Endothelial cell (in vitro differentiated cells): Measurements from ENCODE around the gene LRRC10B. TPM values are rescaled to one million over a fixed set of nuclear protein-coding genes. Genes with fewer than 3 reads are reported as not detected.

Experiments used
- DNase-seq: peaks from one replicate; pipeline ENCODE4 v3.0.0; 2021; ENCODE audit warnings: low spot score
- H3K27ac Mint-ChIP-seq: one replicate; pipeline ENCODE4 v1.8.0; 2021; ENCODE audit warnings: mixed read lengths, inconsistent platforms; ENCODE audit not compliant: unreplicated experiment
- H3K27me3 Mint-ChIP-seq: one replicate; pipeline ENCODE4 v1.8.0; 2021; ENCODE audit warnings: mild to moderate bottlenecking, moderate library complexity, mixed read lengths, inconsistent platforms; ENCODE audit not compliant: unreplicated experiment
- H3K36me3 Mint-ChIP-seq: one replicate; pipeline ENCODE4 v1.8.0; 2021; ENCODE audit warnings: mild to moderate bottlenecking, low read depth, mixed read lengths, inconsistent platforms; ENCODE audit not compliant: unreplicated experiment
- H3K4me1 Mint-ChIP-seq: one replicate; pipeline ENCODE4 v1.8.0; 2021; ENCODE audit warnings: mild to moderate bottlenecking, mixed read lengths, inconsistent platforms; ENCODE audit not compliant: unreplicated experiment
- H3K4me3 Mint-ChIP-seq: one replicate; pipeline ENCODE4 v1.8.0; 2021; ENCODE audit warnings: mild to moderate bottlenecking, mixed read lengths, inconsistent platforms; ENCODE audit not compliant: unreplicated experiment
- H3K9me3 Mint-ChIP-seq: one replicate; pipeline ENCODE4 v1.8.0; 2021; ENCODE audit warnings: mixed read lengths, inconsistent platforms; ENCODE audit not compliant: unreplicated experiment
- total RNA-seq: library from RNA; stranded (reverse); fragmentation: NEBNext Ultra II Directional; extraction: Animal tissue kit (Norgen Biotek cat#: 25700); gene quantifications from one replicate; pipeline ENCODE4 v1.2.1, GENCODE V29; 2021; ENCODE audit not compliant: unreplicated experiment
- TF ChIP-seq, protein P1 (sequence below): fragments of 200-600 bp; sonication (generic); IDR thresholded peaks from one replicate; pipeline ENCODE4 v1.5.0; 2021; ENCODE audit warnings: antibody characterized with exemption; ENCODE audit not compliant: unreplicated experiment

The LRRC10B gene
- total RNA-seq, 1 donor from 2014 or later = 0.13 TPM

GRCh38 chr11:61496602-61497400 lies 11.7 kb upstream of the LRRC10B start:
- TF ChIP-seq, protein P1, sequence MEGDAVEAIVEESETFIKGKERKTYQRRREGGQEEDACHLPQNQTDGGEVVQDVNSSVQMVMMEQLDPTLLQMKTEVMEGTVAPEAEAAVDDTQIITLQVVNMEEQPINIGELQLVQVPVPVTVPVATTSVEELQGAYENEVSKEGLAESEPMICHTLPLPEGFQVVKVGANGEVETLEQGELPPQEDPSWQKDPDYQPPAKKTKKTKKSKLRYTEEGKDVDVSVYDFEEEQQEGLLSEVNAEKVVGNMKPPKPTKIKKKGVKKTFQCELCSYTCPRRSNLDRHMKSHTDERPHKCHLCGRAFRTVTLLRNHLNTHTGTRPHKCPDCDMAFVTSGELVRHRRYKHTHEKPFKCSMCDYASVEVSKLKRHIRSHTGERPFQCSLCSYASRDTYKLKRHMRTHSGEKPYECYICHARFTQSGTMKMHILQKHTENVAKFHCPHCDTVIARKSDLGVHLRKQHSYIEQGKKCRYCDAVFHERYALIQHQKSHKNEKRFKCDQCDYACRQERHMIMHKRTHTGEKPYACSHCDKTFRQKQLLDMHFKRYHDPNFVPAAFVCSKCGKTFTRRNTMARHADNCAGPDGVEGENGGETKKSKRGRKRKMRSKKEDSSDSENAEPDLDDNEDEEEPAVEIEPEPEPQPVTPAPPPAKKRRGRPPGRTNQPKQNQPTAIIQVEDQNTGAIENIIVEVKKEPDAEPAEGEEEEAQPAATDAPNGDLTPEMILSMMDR = no peak
- DNase-seq = no peak

GRCh38 chr11:61497473-61497872 lies 11.1 kb upstream of the LRRC10B start:
- Mint-ChIP-seq H3K4me3 (no peak overlapping the region), H3K27ac (no peak overlapping the region), H3K9me3 (no peaks in the 10 kb centered on the region), H3K27me3 (peaks cover 1% of the 10 kb centered on the region), H3K4me1 (peaks cover 2% of the 10 kb centered on the region), H3K36me3 (no peaks in the 10 kb centered on the region)
- TF ChIP-seq, protein P1 = no peak
- DNase-seq = no peak

More at GRCh38 chr11:61496602-61497400, 11.7 kb upstream of the LRRC10B start:
- H3K9me3 Mint-ChIP-seq = no peaks in the 10 kb centered on the region
- no peaks in the 10 kb centered on the region for H3K36me3 Mint-ChIP-seq
- no peak overlapping the region for H3K27ac Mint-ChIP-seq
- peaks cover 1% of the 10 kb centered on the region for H3K27me3 Mint-ChIP-seq
- peaks cover 2% of the 10 kb centered on the region for H3K4me1 Mint-ChIP-seq
- H3K4me3 Mint-ChIP-seq = no peak overlapping the region

- Mint-ChIP-seq H3K36me3 (no peaks in the 10 kb centered on the region), H3K4me1 (peaks cover 2% of the 10 kb centered on the region), H3K27ac (no peak overlapping the region), H3K27me3 (peaks cover 1% of the 10 kb centered on the region), H3K9me3 (no peaks in the 10 kb centered on the region), H3K4me3 (no peak overlapping the region)
- DNase-seq = no peak
- TF ChIP-seq, protein P1 = no peak
Measured at GRCh38 chr11:61497876-61498275, 10.7 kb upstream of the LRRC10B start.

DNA sequence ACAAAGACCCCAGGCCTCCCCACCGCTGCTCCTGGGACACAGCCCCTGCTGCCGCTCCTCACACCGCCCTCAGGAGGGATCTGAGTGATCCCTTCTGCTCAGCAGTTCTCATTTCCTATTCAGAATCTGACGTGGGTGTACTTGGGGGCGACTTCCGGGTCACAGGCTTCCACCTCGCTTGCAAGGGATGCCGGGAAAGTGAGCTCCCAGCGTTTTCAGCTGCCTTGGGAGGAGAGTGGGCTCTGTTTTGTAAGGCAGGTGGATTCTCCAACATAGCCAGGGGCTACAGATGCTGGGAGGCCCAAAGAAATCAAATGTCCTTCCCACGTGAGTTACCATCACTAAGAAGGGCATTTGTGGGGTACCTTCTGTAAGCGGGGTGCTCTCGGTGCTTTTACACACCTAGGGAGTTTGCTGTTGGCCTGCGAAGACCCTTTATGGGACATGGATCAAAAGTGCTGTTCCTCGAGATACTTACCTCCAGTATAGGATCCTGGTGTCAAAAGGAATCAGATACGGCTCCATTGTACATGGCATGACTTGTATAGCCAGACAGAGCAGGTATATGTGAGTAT lies 9.7 kb upstream of the LRRC10B start:
- Mint-ChIP-seq H3K4me1 (peaks cover 2% of the 10 kb centered on the region), H3K27ac (no peak overlapping the region), H3K27me3 (peaks cover 3% of the 10 kb centered on the region), H3K9me3 (no peaks in the 10 kb centered on the region), H3K36me3 (no peaks in the 10 kb centered on the region), H3K4me3 (no peak overlapping the region)
- no peak for DNase-seq
- TF ChIP-seq, protein P1 = no peak

DNA sequence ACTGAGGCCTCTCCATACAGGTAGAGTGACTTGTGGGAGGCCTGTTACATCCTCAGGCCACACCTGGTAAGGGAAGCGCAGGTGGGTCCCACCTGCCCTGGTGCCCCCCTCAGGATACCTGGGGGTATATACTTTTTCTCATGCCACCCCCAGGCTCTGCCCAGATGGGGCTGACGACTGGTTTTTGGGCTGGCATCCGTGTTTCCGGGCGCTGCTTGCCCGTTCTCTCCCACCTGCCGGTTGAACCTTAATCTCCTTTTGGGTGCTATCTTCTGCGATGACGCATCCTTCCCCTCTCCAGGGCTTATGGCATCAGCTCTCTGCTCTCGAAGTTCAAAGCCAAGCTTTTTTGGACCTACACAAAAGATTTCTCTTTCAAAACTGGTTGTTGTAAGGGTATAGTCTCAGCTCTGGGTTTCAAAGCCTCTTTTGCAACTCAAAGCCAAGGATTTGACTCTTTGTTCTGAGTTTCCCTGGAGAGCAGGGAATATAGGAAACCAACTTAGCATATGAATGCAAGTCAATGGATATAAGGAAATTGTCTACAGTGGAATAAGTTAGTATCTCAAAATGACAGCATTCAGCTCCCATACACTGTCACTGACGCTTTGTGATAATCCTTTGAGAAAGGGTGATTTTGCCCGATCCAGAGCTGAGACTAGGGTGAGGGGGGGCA lies 8.6 kb upstream of the LRRC10B start:
- Mint-ChIP-seq H3K4me3 (no peak overlapping the region), H3K27me3 (peaks cover 3% of the 10 kb centered on the region), H3K4me1 (peaks cover 2% of the 10 kb centered on the region), H3K27ac (no peak overlapping the region), H3K36me3 (no peaks in the 10 kb centered on the region), H3K9me3 (no peaks in the 10 kb centered on the region)
- DNase-seq = no peak
- TF ChIP-seq, protein P1 = no peak
